OCI-LY3 (cell line): ENCODE measurements around the gene RFX2.

ENCODE experiments used
- H2AFZ ChIP-seq: fragments of 200-600, 300-600 bp; shearing (Covaris generic); 2 replicates; pipeline ENCODE4 v1.6.0; 2014; ENCODE audit warnings: antibody characterized with exemption, low read depth, low read length
- H3K27ac ChIP-seq: fragments of 200-600, 300-600 bp; sonication (generic); 2 replicates; pipeline ENCODE4 v1.5.1; 2014; ENCODE audit warnings: mild to moderate bottlenecking, low read length, moderate library complexity, mixed read lengths
- H3K27me3 ChIP-seq: fragments of 200-600, 300-600 bp; sonication (generic); 2 replicates; pipeline ENCODE4 v1.6.1; 2014; ENCODE audit warnings: low read depth, low read length, mixed read lengths
- H3K36me3 ChIP-seq: fragments of 200-600, 300-600 bp; sonication (generic); replicated peaks from 2 replicates; pipeline ENCODE3; 2014; ENCODE audit warnings: low read depth, low read length, mixed read lengths
- H3K4me1 ChIP-seq: fragments of 300-600, 200-600 bp; sonication (generic); 2 replicates; pipeline ENCODE4 v1.6.1; 2014; ENCODE audit warnings: low read length, mixed read lengths
- H3K4me2 ChIP-seq: fragments of 200-600, 300-600 bp; sonication (generic); 2 replicates; pipeline ENCODE4 v1.6.1; 2014; ENCODE audit warnings: low read length, mixed read lengths
- H3K4me3 ChIP-seq: fragments of 300-600, 200-600 bp; sonication (generic); 2 replicates; pipeline ENCODE4 v1.5.1; 2014; ENCODE audit warnings: antibody characterized with exemption, mild to moderate bottlenecking, low read length, moderate library complexity
- H3K79me2 ChIP-seq: fragments of 300-600, 200-600 bp; shearing (Covaris generic); 2 replicates; pipeline ENCODE4 v1.6.1; 2014; ENCODE audit warnings: mild to moderate bottlenecking, low read length, mixed read lengths
- H3K9ac ChIP-seq: fragments of 300-600, 200-600 bp; shearing (Covaris generic); 2 replicates; pipeline ENCODE4 v1.6.0; 2014; ENCODE audit warnings: mild to moderate bottlenecking, low read length, moderate library complexity
- H3K9me3 ChIP-seq: fragments of 200-600, 300-600 bp; shearing (Covaris generic); 2 replicates; pipeline ENCODE4 v1.6.1; 2014; ENCODE audit warnings: low read length, mixed read lengths; ENCODE audit not compliant: insufficient read depth
- H4K20me1 ChIP-seq: fragments of 200-600, 300-600 bp; sonication (generic); 2 replicates; pipeline ENCODE4 v1.6.1; 2016; ENCODE audit warnings: low read length, mixed read lengths; ENCODE audit not compliant: insufficient read depth
- CTCF ChIP-seq: fragments of 200-600, 300-600 bp; sonication (generic); IDR thresholded peaks from 2 replicates; pipeline ENCODE4 v1.5.1; 2014; ENCODE audit warnings: antibody characterized with exemption, low read length, low read depth
- EZH2phosphoT487 ChIP-seq: fragments of 200-600 bp; shearing (Covaris generic); IDR thresholded peaks from 2 replicates; pipeline ENCODE4 v1.6.1; 2018; ENCODE audit warnings: antibody characterized with exemption, mixed run types, low read depth

Gene RFX2

GRCh38 chr19:6105444-6105843 is 4.9 kb downstream of the RFX2 start:
- Histone ChIP-seq H3K27me3 (no peaks in the 10 kb centered on the region), H3K36me3 (no peaks in the 10 kb centered on the region), H3K9me3 (no peaks in the 10 kb centered on the region), H3K79me2 (0 out of 2 replicates have a peak, but pooled peaks cover 4% of the 10 kb centered on the region), H3K4me1 (peaks cover 23% of the 10 kb centered on the region), H2AFZ (no peak overlapping the region), H3K27ac (no peak overlapping the region), H4K20me1 (no peaks in the 10 kb centered on the region), H3K4me2 (no peak overlapping the region), H3K4me3 (no peak overlapping the region), H3K9ac (no peak overlapping the region)
- TF ChIP-seq EZH2phosphoT487 (no peak), CTCF (no peak)

GRCh38 chr19:6103894-6104293 is 6.4 kb downstream of the RFX2 start:
- no peaks in the 10 kb centered on the region for H4K20me1 ChIP-seq
- no peaks in the 10 kb centered on the region for H3K9me3 ChIP-seq
- no peaks in the 10 kb centered on the region for H3K79me2 ChIP-seq
- H3K27me3 ChIP-seq, result no peaks in the 10 kb centered on the region
- H3K9ac ChIP-seq, result no peak overlapping the region
- H2AFZ ChIP-seq, result 0 out of 2 replicates have a peak overlapping the region, but pooled peaks have one; percentile 28
- no peak overlapping the region for H3K4me3 ChIP-seq
- H3K4me1 ChIP-seq, result peaks cover 16% of the 10 kb centered on the region
- no peak for TF ChIP-seq EZH2phosphoT487
- no peak for TF ChIP-seq CTCF
- H3K4me2 ChIP-seq, result peak overlapping the region; percentile 37
- H3K27ac ChIP-seq, result no peak overlapping the region; the same call in 1 of the 2 replicates
- no peaks in the 10 kb centered on the region for H3K36me3 ChIP-seq

- Histone ChIP-seq H3K36me3 (no peaks in the 10 kb centered on the region), H3K4me1 (peaks cover 12% of the 10 kb centered on the region), H4K20me1 (no peaks in the 10 kb centered on the region), H3K79me2 (no peaks in the 10 kb centered on the region), H3K27ac (no peak overlapping the region; the same call in 1 of the 2 replicates), H3K4me2 (peak overlapping the region; percentile 37), H2AFZ (0 out of 2 replicates have a peak overlapping the region, but pooled peaks have one; percentile 28), H3K27me3 (no peaks in the 10 kb centered on the region), H3K4me3 (no peak overlapping the region), H3K9ac (no peak overlapping the region), H3K9me3 (no peaks in the 10 kb centered on the region)
- TF ChIP-seq CTCF (no peak), EZH2phosphoT487 (no peak)
Observed at GRCh38 chr19:6103217-6103644, 7.1 kb downstream of the RFX2 start.

GRCh38 chr19:6101991-6102390 is 8.3 kb downstream of the RFX2 start:
- Histone ChIP-seq H3K36me3 (no peaks in the 10 kb centered on the region), H3K27me3 (no peaks in the 10 kb centered on the region), H3K79me2 (no peaks in the 10 kb centered on the region), H3K9ac (no peak overlapping the region), H3K27ac (no peak overlapping the region), H3K4me1 (peaks cover 12% of the 10 kb centered on the region), H2AFZ (no peak overlapping the region), H3K4me3 (no peak overlapping the region), H3K9me3 (no peaks in the 10 kb centered on the region), H4K20me1 (no peaks in the 10 kb centered on the region), H3K4me2 (no peak overlapping the region)
- no peak for TF ChIP-seq EZH2phosphoT487
